GM12892 (cell line): ENCODE results near the gene FAM151A.

Source experiments
- POLR2A ChIP-seq: IDR thresholded peaks from 2 replicates; pipeline ENCODE4 v1.6.1; 2011; ENCODE audit warnings: low read depth, low read length, control low read depth
- TAF1 ChIP-seq: IDR thresholded peaks from 2 replicates; pipeline ENCODE4 v1.6.1; 2011; ENCODE audit warnings: low read depth, mild to moderate bottlenecking, control low read depth, low read length, borderline replicate concordance

DNA sequence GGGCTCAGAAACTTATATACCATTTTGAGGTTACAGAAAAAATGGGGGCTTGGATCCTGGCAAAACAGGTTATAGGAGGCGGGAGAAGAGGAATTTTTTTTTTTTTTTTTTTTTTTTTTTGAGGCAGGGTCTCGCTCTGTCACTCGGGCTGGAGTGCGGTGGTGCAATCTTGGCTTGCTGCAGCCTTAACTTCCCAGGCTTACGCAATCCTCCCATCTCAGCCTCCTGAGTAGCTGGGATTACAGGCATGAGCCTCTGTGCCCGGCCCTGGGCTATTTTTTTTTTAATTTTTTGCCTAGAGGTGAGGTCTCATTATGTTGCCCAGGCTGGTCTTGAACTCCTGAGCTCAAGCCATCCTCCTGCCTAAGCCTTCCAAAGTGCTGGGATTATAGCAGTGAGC, 43.0 kb upstream of the FAM151A start:
- TF ChIP-seq POLR2A: no peak
- TF ChIP-seq TAF1: no peak
